Tibial nerve (tissue), 4 donors: ENCODE data around the gene GBX1. TPM values are rescaled to one million over a fixed set of nuclear protein-coding genes. Genes with fewer than 3 reads are reported as not detected.

Source experiments
- DNase-seq, 2 donors: peaks; one replicate each; pipeline ENCODE4 v3.0.0-alpha.2; 2019; ENCODE audit warnings: low spot score in 2 of 2
- H3K27ac ChIP-seq, 4 donors: fragments of 200-600 bp; sonication (generic) in 3 of 4; one replicate each; pipeline ENCODE4 v1.5.1; 2017 to 2019; ENCODE audit warnings: mild to moderate bottlenecking in 1 of 4
- H3K27me3 ChIP-seq, 2 donors: fragments of 200-600 bp; sonication (generic) in 1 of 2; one replicate each; pipeline versions ENCODE4 v1.5.1 to v1.6.0; 2017 to 2019
- H3K36me3 ChIP-seq, 3 donors: fragments of 200-600 bp; sonication (generic); one replicate each; pipeline ENCODE4 v1.5.1; 2018 to 2019
- H3K4me1 ChIP-seq, 4 donors: fragments of 200-600 bp; sonication (generic) in 3 of 4; one replicate each; pipeline ENCODE4 v1.5.1; 2017 to 2019
- H3K4me3 ChIP-seq, 4 donors: fragments of 200-600 bp; sonication (generic) in 3 of 4; one replicate each; pipeline ENCODE4 v1.5.1; 2017 to 2019; ENCODE audit warnings: mild to moderate bottlenecking in 1 of 4, moderate library complexity in 1 of 4
- H3K9me3 ChIP-seq, 4 donors: fragments of 200-600 bp; sonication (generic) in 3 of 4; one replicate each; pipeline ENCODE4 v1.5.1; 2017 to 2019
- CTCF ChIP-seq, 5 experiments: fragments of 200-600 bp in 3 of 5; fragments of 450-650 bp in 2 of 5; sonication (generic) in 3 of 5; IDR thresholded peaks; one replicate each; pipeline ENCODE4 v1.5.1; 2016 to 2019; ENCODE audit warnings: antibody characterized with exemption in 5 of 5, mild to moderate bottlenecking in 3 of 5, moderate library complexity in 2 of 5
- EP300 ChIP-seq, 2 donors: sonication (generic); formaldehyde crosslinking; IDR thresholded peaks; one replicate each; pipeline ENCODE4 v1.6.1; 2017; ENCODE audit warnings: antibody characterized with exemption in 2 of 2, mild to moderate bottlenecking in 1 of 2
- POLR2A ChIP-seq, 2 donors: fragments of 450-650 bp; IDR thresholded peaks; one replicate each; pipeline ENCODE4 v1.6.1; 2017; ENCODE audit warnings: antibody characterized with exemption in 2 of 2, mild to moderate bottlenecking in 2 of 2, moderate library complexity in 2 of 2
- WGBS, 2 donors: methylation state at CpG; one replicate each; pipeline ENCODE4 v1.1.5; 2018; 5-methylcytosine and 5-hydroxymethylcytosine counted together
- total RNA-seq, 4 donors: library from RNA; depleted of rRNA; stranded (reverse); fragments of >200 nt; gene quantifications; one replicate each; pipeline ENCODE4 v1.1.0, GENCODE V29; 2016

GBX1 gene
- total RNA-seq, 4 donors from 2014 or later, result not detected

DNA sequence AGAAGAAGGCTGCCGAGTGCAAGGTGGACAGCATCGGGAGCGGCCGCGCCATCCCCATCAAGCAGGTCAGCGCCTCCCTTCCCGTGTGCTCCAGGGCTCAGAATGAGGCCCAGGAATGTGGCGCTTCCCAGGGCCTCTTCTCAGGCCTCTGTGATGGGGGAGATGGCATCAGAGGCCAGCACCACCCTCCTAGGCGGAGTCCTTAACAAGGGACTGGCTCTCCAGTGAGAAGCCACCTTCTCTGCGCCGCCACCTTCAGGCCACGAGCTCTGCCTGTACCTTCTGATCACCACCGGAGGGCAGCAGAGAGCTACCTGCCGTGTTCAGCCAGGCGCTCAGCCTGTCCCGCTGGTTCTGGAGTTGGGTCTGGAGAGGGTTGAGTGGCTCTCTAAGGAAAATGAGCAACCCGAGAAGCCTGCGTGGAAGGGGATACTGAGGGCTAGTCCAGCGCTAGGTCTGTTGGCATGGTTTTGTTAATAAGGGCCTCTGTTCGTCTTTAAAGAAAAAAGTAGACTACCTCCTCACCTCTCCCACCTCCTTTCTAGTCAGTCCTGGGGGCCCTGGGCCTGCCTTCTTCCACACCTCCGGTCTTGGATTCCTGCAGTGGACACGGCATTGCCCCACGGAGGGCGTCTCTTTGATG is 43.6 kb downstream of the GBX1 start:
- H3K4me3 ChIP-seq, result no peak overlapping the region
- 26 to 28% methylated on average over 15 to 16 of the region's 24 CpGs for WGBS, 2 donors
- H3K36me3 ChIP-seq, result peaks cover 0 to 75% (median 0%) of the 10 kb centered on the region in 3 donors
- DNase-seq, result peak; percentile 53 to 61
- H3K9me3 ChIP-seq, result no peaks in the 10 kb centered on the region
- TF ChIP-seq CTCF (IDR thresholded peaks at IDR 0.05) (peak; percentile 93 to 98 (median 95)), EP300 (IDR thresholded peaks at IDR 0.05) (no peak), POLR2A (IDR thresholded peaks at IDR 0.05) (no peak)
- no peak overlapping the region for H3K27ac ChIP-seq
- H3K4me1 ChIP-seq, result peaks cover 0 to 19% (median 13%) of the 10 kb centered on the region in 4 donors
- H3K27me3 ChIP-seq, result no peaks in the 10 kb centered on the region

- peaks cover 0 to 19% (median 13%) of the 10 kb centered on the region in 4 donors for H3K4me1 ChIP-seq
- H3K27ac ChIP-seq, result no peak overlapping the region
- no peak overlapping the region for H3K4me3 ChIP-seq
- WGBS, 2 donors, result 90 to 91% methylated on average over 41 to 50 of the region's 50 CpGs
- TF ChIP-seq POLR2A (IDR thresholded peaks at IDR 0.05) (no peak), EP300 (IDR thresholded peaks at IDR 0.05) (no peak), CTCF (IDR thresholded peaks at IDR 0.05) (no peak)
- no peaks in the 10 kb centered on the region for H3K27me3 ChIP-seq
- DNase-seq, result no peak
- H3K9me3 ChIP-seq, result no peaks in the 10 kb centered on the region
- peaks cover 0 to 75% (median 0%) of the 10 kb centered on the region in 3 donors for H3K36me3 ChIP-seq
Observed at GRCh38 chr7:151123158-151123821, 44.2 kb downstream of the GBX1 start.

GRCh38 chr7:151122796-151123157 is 44.7 kb downstream of the GBX1 start:
- Histone ChIP-seq H3K9me3 (no peaks in the 10 kb centered on the region), H3K36me3 (peaks cover 0 to 75% (median 0%) of the 10 kb centered on the region in 3 donors), H3K27me3 (no peaks in the 10 kb centered on the region), H3K4me1 (peaks cover 0 to 19% (median 13%) of the 10 kb centered on the region in 4 donors), H3K27ac (no peak overlapping the region), H3K4me3 (no peak overlapping the region)
- no peak for TF ChIP-seq EP300 (IDR thresholded peaks at IDR 0.05)
- TF ChIP-seq CTCF (IDR thresholded peaks at IDR 0.05), result no peak
- TF ChIP-seq POLR2A (IDR thresholded peaks at IDR 0.05), result no peak
- 91% methylated on average over 25 to 29 of the region's 29 CpGs for WGBS, 2 donors
- no peak for DNase-seq

DNA sequence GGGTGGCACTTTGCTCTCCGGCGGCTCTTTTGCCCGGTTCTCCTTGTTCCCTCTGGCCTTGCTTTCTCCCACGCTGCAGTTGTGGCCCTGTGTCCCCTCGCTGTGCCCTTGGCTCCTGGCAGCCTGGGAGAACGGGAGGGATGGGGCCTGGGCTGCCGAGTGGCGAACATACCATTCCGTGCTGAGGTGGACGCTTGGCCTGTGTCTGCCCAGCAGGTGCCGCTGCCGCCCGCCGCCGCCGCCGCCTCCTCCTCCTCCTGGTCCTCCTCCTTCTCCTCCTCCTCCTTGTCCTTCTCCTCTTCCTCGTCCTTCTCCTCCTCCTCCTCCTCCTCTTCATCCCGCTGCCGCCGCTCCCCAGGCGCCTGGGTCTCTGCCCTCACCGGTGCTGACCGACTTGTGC is 45.2 kb downstream of the GBX1 start:
- Histone ChIP-seq H3K36me3 (peaks cover 0 to 75% (median 0%) of the 10 kb centered on the region in 3 donors), H3K9me3 (no peaks in the 10 kb centered on the region), H3K27me3 (no peaks in the 10 kb centered on the region), H3K4me1 (peaks cover 0 to 19% (median 13%) of the 10 kb centered on the region in 4 donors), H3K27ac (peak overlapping the region in 1 of 4 donors; percentile 2), H3K4me3 (no peak overlapping the region)
- 71 to 75% methylated on average over 24 of the region's 24 CpGs for WGBS, 2 donors
- no peak for TF ChIP-seq EP300 (IDR thresholded peaks at IDR 0.05)
- TF ChIP-seq POLR2A (IDR thresholded peaks at IDR 0.05), result no peak
- TF ChIP-seq CTCF (IDR thresholded peaks at IDR 0.05), result no peak
- DNase-seq, result no peak
